Left lung (tissue), 10 donors: ENCODE results near the gene LRRIQ1. TPM values are rescaled to one million over a fixed set of nuclear protein-coding genes. Genes with fewer than 3 reads are reported as not detected.

ENCODE experiments used
- ATAC-seq: fragments of 200-7000 bp; cut with Tn5 transposase; one replicate; pipeline ENCODE4 v1.9.1; 2020; ENCODE audit warnings: moderate library complexity
- DNase-seq, 4 donors: peaks; one replicate each; pipeline ENCODE4 v3.0.0-alpha.2; 2013 to 2020
- H3K27ac ChIP-seq, 2 donors: fragments of 200-600 bp; sonication (generic) in 1 of 2; one replicate each; pipeline versions ENCODE4 v1.5.0 to v1.8.0; 2020 to 2021
- H3K27me3 ChIP-seq, 2 donors: fragments of 200-600 bp; sonication (generic) in 1 of 2; one replicate each; pipeline versions ENCODE4 v1.5.0 to v1.8.0; 2020 to 2021
- H3K36me3 ChIP-seq, 2 donors: fragments of 200-600 bp; sonication (generic) in 1 of 2; one replicate each; pipeline versions ENCODE4 v1.5.0 to v1.8.0; 2020 to 2021
- H3K4me1 ChIP-seq, 2 donors: fragments of 200-600 bp; one replicate each; pipeline ENCODE4 v1.8.0; 2021
- H3K4me3 ChIP-seq, 2 donors: fragments of 200-600 bp; sonication (generic) in 1 of 2; one replicate each; pipeline versions ENCODE4 v1.5.0 to v1.8.0; 2020 to 2021; ENCODE audit warnings: mild to moderate bottlenecking in 1 of 2
- H3K9me3 ChIP-seq, 2 donors: fragments of 200-600 bp; sonication (generic) in 1 of 2; one replicate each; pipeline versions ENCODE4 v1.5.0 to v1.8.0; 2020 to 2021
- intact Hi-C, 2 donors: fragments of 100-400 bp; cut with DNase I; formaldehyde crosslinking; loops; one replicate each; pipeline versions ENCODE4 v1.11.2 to v1.14.2; 2022
- polyA plus RNA-seq, 6 donors: library from polyadenylated mRNA; unstranded; fragments of 120-200 nt; gene quantifications; one replicate each; pipeline ENCODE4 v1.2.1, GENCODE V29; 2013; ENCODE audit not compliant: insufficient read length in 6 of 6
- total RNA-seq, 2 donors: library from RNA; stranded (reverse); fragmentation: NEBNext Ultra II Directional; extraction: Animal tissue kit (Norgen Biotek cat#: 25700); gene quantifications; one replicate each; pipeline ENCODE4 v1.2.1, GENCODE V29; 2021
- TF ChIP-seq, protein P1 (sequence below), 2 donors: fragments of 200-600 bp; sonication (generic) in 1 of 2; IDR thresholded peaks; one replicate each; pipeline versions ENCODE4 v1.5.0 to v1.8.0; 2021; ENCODE audit warnings: antibody characterized with exemption in 2 of 2
- donor health status: DM: no; HTN: yes; CAD: no.
- donor health status: DM: no; HTN: no; CAD: no.

Gene LRRIQ1
- total and polyA plus RNA-seq, 8 donors: 1.6 to 12.1 (median 8.2) TPM

DNA sequence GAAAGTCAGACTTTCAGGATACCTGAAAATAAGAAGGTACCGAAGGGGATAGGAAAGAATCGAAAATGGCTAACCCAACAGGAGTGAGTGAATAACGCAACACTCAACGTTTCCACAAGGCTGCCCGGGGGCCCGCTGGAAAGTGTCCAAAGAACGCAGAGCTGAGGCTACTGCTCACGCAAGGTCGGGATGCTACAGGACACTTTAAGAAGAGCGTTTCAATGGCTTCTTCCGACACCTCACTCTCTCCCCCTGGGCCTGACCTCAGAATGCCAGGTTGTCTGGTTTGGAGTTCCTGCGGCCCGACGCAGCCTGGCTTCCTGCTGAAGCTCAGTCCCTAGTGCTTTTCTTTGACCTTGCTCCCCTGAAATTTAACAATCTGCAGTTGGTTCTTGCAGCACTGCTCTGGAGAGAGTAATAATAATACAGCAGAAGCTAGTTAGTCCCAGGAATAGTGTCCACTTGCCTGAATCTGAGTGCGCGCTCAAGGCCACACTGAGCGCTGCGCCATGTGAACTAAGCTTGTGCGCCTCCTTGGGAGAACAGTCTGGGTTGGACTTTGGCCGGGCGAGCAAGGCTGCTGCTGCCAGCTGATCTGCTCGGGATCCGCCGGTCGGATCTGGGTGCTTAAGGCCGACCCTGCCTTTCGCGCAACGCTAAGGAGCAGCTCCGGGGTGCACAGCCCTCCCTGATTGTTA is 241.9 kb downstream of the LRRIQ1 start:
- H3K27ac ChIP-seq: no peak overlapping the region
- peaks cover 98 to 100% of the 10 kb centered on the region in 2 donors for H3K27me3 ChIP-seq
- no peak overlapping the region for H3K4me3 ChIP-seq
- intact Hi-C loops: no loop called here
- H3K4me1 ChIP-seq: peaks cover 0 to 9% of the 10 kb centered on the region in 2 donors
- H3K36me3 ChIP-seq: no peaks in the 10 kb centered on the region
- H3K9me3 ChIP-seq: no peaks in the 10 kb centered on the region
- DNase-seq (peak in 1 of 4 donors; percentile 66), ATAC-seq (no peak)
- TF ChIP-seq, protein P1, sequence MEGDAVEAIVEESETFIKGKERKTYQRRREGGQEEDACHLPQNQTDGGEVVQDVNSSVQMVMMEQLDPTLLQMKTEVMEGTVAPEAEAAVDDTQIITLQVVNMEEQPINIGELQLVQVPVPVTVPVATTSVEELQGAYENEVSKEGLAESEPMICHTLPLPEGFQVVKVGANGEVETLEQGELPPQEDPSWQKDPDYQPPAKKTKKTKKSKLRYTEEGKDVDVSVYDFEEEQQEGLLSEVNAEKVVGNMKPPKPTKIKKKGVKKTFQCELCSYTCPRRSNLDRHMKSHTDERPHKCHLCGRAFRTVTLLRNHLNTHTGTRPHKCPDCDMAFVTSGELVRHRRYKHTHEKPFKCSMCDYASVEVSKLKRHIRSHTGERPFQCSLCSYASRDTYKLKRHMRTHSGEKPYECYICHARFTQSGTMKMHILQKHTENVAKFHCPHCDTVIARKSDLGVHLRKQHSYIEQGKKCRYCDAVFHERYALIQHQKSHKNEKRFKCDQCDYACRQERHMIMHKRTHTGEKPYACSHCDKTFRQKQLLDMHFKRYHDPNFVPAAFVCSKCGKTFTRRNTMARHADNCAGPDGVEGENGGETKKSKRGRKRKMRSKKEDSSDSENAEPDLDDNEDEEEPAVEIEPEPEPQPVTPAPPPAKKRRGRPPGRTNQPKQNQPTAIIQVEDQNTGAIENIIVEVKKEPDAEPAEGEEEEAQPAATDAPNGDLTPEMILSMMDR (IDR thresholded peaks at IDR 0.05): no peak

DNA sequence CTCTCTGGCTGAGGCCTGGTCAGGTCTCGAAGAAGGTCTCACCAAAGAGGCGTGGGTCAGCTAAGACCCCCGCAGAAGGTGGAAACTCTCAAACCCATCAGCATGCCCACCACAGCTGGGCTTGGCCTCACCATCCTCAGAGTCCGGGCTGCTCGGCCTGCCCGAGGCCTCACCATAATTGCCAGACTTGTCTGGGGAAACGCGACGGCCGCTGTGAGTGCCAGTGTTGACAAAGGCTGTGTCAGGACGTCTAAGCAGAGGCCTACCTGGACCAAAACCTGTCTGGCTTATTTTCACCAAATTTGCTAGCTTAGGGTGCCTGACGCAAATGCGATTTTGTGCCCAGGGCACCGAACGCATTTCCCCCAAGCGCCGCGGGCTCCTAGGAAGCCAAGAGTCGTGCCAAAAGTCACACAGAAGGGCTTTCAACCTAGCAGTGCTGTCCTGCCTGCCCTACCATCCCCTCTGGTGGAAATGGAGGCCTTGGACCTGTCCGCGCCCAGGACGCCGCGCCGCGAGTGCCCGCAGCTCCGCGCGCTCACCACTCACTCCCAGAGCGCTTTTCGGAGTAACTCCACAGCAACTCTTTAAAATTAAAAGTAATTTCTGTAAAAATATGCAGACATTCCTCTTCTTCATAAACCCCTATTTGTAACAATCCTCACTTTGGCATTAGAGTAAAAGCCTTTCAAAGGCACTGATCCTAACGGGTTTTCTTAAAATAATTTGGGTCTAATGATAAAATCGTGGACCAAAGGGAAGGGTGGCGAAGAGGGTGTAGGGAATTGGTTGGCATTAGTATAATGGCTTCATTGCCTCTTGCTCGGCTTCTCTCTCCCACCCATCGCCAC is 242.7 kb downstream of the LRRIQ1 start:
- Histone ChIP-seq H3K4me1 (peaks cover 0 to 9% of the 10 kb centered on the region in 2 donors), H3K36me3 (no peaks in the 10 kb centered on the region), H3K27me3 (peaks cover 98 to 100% of the 10 kb centered on the region in 2 donors), H3K9me3 (no peaks in the 10 kb centered on the region), H3K4me3 (no peak overlapping the region), H3K27ac (no peak overlapping the region)
- intact Hi-C loops: no loop called here
- ATAC-seq (no peak), DNase-seq (peak in 1 of 4 donors; percentile 60)
- TF ChIP-seq, protein P1 (IDR thresholded peaks at IDR 0.05): no peak

DNA sequence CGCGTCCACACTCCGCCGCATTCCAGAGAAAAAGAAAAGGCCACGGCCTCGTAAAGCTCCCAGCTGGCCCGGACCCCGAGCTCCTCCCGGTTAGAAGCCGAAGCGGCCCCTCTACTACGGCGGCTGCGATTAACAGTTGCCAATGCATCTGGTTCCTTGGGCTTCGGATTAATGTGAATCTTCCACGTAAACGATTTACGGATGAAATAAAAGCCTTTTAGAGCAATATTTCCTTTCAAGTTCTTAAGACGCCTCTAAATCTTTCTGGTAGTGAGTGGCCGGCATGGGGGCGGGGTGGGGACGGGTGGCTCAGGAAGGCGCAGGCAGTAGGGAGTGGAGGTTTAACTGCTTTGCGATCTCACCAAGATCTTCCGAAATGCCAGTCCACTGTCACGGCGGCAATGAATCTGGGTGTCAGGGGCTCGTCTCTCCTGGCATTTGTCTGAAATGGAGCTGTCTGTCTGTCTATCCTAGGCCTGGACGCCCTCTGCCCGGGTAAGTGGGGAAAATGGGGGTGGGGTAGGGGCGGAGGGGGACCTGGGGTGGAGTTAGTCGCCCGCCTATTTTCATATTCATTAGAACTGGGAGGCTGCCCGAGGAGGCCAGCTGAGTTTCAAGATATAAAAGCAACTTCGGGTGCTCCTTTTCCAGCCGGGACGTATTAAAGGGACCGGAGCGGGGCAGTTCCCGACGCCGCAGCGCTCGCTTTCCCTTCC is 243.5 kb downstream of the LRRIQ1 start:
- Histone ChIP-seq H3K27me3 (peaks cover 98 to 100% of the 10 kb centered on the region in 2 donors), H3K4me3 (peak overlapping the region in 1 of 2 donors; percentile 13), H3K27ac (no peak overlapping the region), H3K4me1 (peaks cover 0 to 9% of the 10 kb centered on the region in 2 donors), H3K9me3 (no peaks in the 10 kb centered on the region), H3K36me3 (no peaks in the 10 kb centered on the region)
- ATAC-seq (peak; percentile 67), DNase-seq (peak in 1 of 4 donors; percentile 46)
- intact Hi-C loops: no loop called here
- TF ChIP-seq, protein P1 (IDR thresholded peaks at IDR 0.05): no peak

DNA sequence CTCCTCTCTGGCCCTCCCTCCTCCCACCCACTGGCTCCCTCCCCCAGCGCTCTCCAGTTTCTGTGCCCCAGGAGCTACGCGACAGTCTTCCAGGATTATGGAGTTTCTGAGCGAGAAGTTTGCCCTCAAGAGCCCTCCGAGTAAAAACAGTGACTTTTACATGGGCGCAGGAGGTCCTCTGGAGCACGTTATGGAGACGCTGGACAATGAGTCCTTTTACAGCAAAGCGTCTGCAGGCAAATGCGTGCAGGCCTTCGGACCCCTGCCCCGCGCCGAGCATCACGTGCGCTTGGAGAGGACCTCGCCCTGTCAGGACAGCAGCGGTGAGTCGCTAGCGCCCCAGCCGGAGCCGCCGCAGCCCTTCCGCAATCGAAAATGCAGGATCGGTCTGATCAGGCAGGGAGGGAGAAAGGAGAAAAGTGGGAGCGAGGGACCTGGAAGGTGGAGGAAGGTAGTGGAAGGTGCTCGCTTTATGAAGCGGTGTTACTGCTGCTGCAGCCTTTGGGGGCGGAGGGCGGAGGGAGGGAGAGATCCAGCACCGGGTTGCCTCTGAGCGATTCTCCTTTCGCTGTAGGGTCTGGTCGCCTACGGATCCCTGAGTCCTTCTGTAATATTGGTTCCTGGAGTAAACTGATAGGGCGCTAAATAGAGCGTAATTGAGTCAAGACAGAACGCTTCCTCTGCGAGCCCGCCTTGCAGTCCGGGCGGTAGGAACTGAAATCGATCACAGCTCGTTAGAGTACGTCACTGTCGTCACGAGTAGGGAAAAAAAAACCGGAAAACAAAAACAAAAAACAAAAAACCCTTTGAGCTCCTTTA is 244.2 kb downstream of the LRRIQ1 start, which contains the start of gene ALX1:
TSS of gene ALX1 (plus strand) at position 56 of the 819 bp plus-strand sequence. CDS start at position 98, 42 bp downstream.
- intact Hi-C loops: no loop called here
- DNase-seq (peak in 1 of 4 donors; percentile 76), ATAC-seq (peak; percentile 48)
- no peak within 1 kb of the TSS for H3K27ac ChIP-seq
- H3K36me3 ChIP-seq: no peaks in the 10 kb centered on the region
- peak within 1 kb of the TSS in 1 of 2 donors; percentile 13 for H3K4me3 ChIP-seq
- H3K4me1 ChIP-seq: peaks cover 0 to 9% of the 10 kb centered on the region in 2 donors
- H3K27me3 ChIP-seq: peaks cover 96 to 100% of the 10 kb centered on the region in 2 donors
- H3K9me3 ChIP-seq: no peaks in the 10 kb centered on the region
- TF ChIP-seq, protein P1 (IDR thresholded peaks at IDR 0.05): no peak
